GM19035 (cell line): Measurements from ENCODE around the gene ERMAP.
"Not testable (repeated sequence)": the region's sequence is repeated elsewhere in the genome, so short reads cannot be mapped to it uniquely, and the experiment has no call there.

Experiments used
- ATAC-seq: cut with Tn5 transposase; IDR thresholded peaks from one replicate; pipeline ENCODE4 v1.9.1; 2021; ENCODE audit not compliant: unreplicated experiment

Gene ERMAP

GRCh38 chr1:42807056-42807668, 9.8 kb upstream of the ERMAP start:
- ATAC-seq = no peak

- not testable (repeated sequence) for ATAC-seq
These were observed 2.1 kb upstream of the ERMAP start for GRCh38 chr1:42814815-42815214.

- ATAC-seq = no peak
These were observed 859 bp upstream of the ERMAP start for GRCh38 chr1:42815941-42816584.

- ATAC-seq = no peak
These were observed 482 bp downstream of the ERMAP start for GRCh38 chr1:42817440-42817767.

GRCh38 chr1:42817976-42818375, 1.1 kb downstream of the ERMAP start:
- ATAC-seq = no peak

- no peak for ATAC-seq
These were observed 3.9 kb downstream of the ERMAP start for GRCh38 chr1:42820813-42821212.

GRCh38 chr1:42821690-42822089, 4.8 kb downstream of the ERMAP start:
- no peak for ATAC-seq

GRCh38 chr1:42822800-42823392, 6.0 kb downstream of the ERMAP start:
- ATAC-seq = no peak

- no peak for ATAC-seq
These were observed 7.6 kb downstream of the ERMAP start for GRCh38 chr1:42824481-42825035.

GRCh38 chr1:42825036-42825851, 8.3 kb downstream of the ERMAP start:
- no peak for ATAC-seq

- no peak for ATAC-seq
These were observed 13.7 kb downstream of the ERMAP start for GRCh38 chr1:42830631-42831030.

- ATAC-seq = no peak
These were observed 14.4 kb downstream of the ERMAP start for GRCh38 chr1:42831273-42831672.

- ATAC-seq = no peak
These were observed 15.8 kb downstream of the ERMAP start for GRCh38 chr1:42832641-42833240.

GRCh38 chr1:42833981-42834380, 17.1 kb downstream of the ERMAP start:
- ATAC-seq = no peak

GRCh38 chr1:42834803-42835202, 17.9 kb downstream of the ERMAP start:
- ATAC-seq = no peak

GRCh38 chr1:42835422-42835821, 18.5 kb downstream of the ERMAP start:
- ATAC-seq = no peak

GRCh38 chr1:42837709-42838108, 20.8 kb downstream of the ERMAP start:
- no peak for ATAC-seq

- no peak for ATAC-seq
These were observed 21.7 kb downstream of the ERMAP start for GRCh38 chr1:42838482-42839190.

- ATAC-seq = no peak
These were observed 24.1 kb downstream of the ERMAP start for GRCh38 chr1:42841010-42841409.

- ATAC-seq = no peak
These were observed 24.7 kb downstream of the ERMAP start for GRCh38 chr1:42841440-42842147.
